ENCODE measurements around the gene MAP4K3.

Gene MAP4K3

DNA sequence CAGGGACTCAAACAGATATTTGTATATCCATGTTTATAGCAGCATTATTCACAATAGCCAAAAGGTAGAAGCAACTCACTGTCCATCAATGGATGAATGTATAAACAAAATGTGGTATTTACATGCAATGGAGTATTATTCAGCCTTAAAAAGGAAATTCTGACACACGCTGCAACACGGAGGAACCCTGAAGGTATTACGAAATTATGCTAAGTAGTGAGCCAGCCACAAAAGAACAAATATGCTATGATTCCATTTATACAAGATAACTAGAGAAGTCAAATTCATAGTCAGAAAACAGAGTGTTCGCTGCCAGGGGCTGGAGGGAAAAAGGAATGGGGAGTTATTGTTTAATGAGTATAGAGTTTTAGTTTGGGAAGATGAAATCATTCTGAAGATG lies 132.4 kb downstream of the MAP4K3 start:
- Histone ChIP-seq H3K4me1 (ENCODE audit: insufficient read depth, low read length) (peaks cover 10% of the 10 kb centered on the region; the same call in 1 of the 2 replicates), H3K9me3 (ENCODE audit: control insufficient read depth, insufficient read depth, low read length) (no peaks in the 10 kb centered on the region), H3K9ac (ENCODE audit: low read depth, low read length) (no peak overlapping the region), H3K36me3 (ENCODE audit: insufficient read depth, low read length) (no peaks in the 10 kb centered on the region; the same call in 1 of the 2 replicates)

DNA sequence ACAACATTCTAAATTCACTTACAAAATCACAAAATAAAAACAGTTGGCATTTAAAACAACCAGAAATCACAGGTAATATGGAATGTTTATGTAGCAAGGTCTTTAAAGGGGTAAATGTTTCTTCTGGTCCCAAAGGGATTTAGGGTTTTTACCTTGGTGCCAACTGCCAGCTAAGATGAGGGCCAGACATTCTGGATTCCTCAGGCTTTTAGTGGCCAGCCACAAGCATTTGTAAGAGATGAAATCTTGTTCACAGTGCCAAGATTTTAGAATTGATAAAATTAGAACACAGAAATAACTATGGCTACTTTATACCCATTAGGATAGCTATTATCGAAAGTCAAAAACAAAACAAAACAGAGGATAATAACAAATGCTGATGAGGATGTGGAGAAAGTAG lies 132.9 kb downstream of the MAP4K3 start:
- Histone ChIP-seq H3K4me1 (ENCODE audit: insufficient read depth, low read length) (peaks cover 10% of the 10 kb centered on the region; the same call in 1 of the 2 replicates), H3K9ac (ENCODE audit: low read depth, low read length) (no peak overlapping the region), H3K9me3 (ENCODE audit: control insufficient read depth, insufficient read depth, low read length) (no peaks in the 10 kb centered on the region)

DNA sequence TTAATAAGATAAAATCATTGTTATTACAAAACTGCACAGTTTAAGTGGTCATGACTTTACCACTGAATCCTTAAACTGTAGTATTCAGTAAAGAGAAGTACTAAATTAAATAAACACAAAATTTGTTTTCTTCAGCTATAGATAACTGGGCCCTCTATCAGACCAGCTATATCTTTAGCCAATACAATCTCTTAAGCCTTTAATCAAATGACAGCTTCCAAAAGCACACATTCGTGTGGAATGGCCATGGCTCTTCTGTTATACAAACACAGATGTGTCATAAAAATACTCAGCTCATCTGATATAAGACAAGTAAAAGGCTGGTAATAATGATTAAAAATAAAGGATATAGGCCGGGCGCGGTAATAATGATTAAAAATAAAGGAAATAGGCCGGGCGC lies 135.7 kb downstream of the MAP4K3 start:
- Histone ChIP-seq H3K9me3 (ENCODE audit: control insufficient read depth, insufficient read depth, low read length) (no peaks in the 10 kb centered on the region), H3K36me3 (ENCODE audit: insufficient read depth, low read length) (no peaks in the 10 kb centered on the region; the same call in 1 of the 2 replicates), H3K9ac (ENCODE audit: low read depth, low read length) (no peak overlapping the region), H3K4me1 (ENCODE audit: insufficient read depth, low read length) (peaks cover 10% of the 10 kb centered on the region; the same call in 1 of the 2 replicates)

More for the DNA sequence above, 132.9 kb downstream of the MAP4K3 start:
- H3K36me3 ChIP-seq (ENCODE audit: insufficient read depth, low read length), result no peaks in the 10 kb centered on the region; the same call in 1 of the 2 replicates

DNA sequence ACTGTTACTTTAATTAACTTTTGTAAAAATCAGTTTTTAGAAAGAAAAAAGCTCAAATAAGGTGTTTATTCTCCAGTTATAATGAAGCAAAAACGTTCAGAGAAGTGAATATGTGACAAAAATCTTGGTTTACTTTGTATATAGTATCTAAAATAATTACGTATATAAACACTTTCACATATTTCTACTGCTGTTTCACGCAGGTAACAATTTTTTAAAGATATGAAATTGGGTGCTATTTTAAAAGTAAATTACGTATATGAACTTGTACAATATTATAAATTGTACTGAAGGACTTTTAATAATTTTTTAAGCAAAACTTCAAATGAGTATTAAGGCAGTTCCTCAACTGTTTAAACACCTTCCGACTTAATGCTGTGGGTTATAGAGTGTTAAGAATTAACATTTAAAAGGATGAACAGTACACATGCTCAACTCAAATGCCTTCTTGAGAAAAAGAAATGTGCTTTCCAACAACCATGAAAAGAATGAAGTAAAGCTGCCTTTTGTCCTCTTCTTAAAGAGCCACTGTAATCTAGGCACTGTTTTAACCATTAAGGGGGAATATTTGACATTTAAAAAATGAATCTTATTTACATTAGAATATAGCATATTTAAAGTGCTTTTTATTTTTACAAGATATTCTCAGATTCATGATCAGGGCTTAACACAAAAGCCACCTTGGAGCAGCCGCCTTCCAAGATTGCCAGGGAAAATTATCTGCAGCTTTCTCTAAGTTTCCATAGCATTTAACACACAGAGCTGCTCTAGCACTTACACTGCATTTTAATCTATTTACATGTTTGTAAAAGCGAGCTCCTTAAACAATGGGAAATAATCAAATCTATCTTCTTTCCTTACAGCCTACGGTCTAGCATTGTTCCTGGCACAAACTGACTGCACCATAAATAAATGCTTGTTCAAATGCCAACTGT lies 136.8 kb downstream of the MAP4K3 start:
- no peak overlapping the region for H3K9ac ChIP-seq (ENCODE audit: low read depth, low read length)
- peaks cover 10% of the 10 kb centered on the region; the same call in 1 of the 2 replicates for H3K4me1 ChIP-seq (ENCODE audit: insufficient read depth, low read length)
- no peaks in the 10 kb centered on the region; the same call in 1 of the 2 replicates for H3K36me3 ChIP-seq (ENCODE audit: insufficient read depth, low read length)
- no peaks in the 10 kb centered on the region for H3K9me3 ChIP-seq (ENCODE audit: control insufficient read depth, insufficient read depth, low read length)

DNA sequence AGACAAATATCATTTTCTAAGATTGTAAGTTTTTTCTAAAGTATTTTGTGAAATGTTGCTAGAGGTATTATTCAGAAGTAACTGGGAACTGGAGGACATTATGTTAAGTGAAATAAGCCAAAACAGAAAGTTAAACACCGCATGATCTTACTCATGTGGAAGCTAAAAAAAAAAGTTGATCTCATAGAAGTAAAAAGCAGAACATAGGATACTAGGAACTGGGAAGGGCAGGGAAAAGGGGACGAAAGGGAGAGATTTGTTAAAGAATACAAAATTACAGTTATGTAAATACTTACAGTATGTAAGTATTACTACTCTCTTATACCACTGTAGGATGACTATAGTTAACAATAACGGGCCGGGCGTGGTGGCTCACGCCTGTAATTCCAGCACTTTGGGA lies 146.7 kb downstream of the MAP4K3 start:
- H3K4me1 ChIP-seq (ENCODE audit: insufficient read depth, low read length), result no peaks in the 10 kb centered on the region
- peaks cover 3% of the 10 kb centered on the region; the same call in 1 of the 2 replicates for H3K36me3 ChIP-seq (ENCODE audit: insufficient read depth, low read length)
- H3K9ac ChIP-seq (ENCODE audit: low read depth, low read length), result no peak overlapping the region
- no peaks in the 10 kb centered on the region for H3K9me3 ChIP-seq (ENCODE audit: control insufficient read depth, insufficient read depth, low read length)

DNA sequence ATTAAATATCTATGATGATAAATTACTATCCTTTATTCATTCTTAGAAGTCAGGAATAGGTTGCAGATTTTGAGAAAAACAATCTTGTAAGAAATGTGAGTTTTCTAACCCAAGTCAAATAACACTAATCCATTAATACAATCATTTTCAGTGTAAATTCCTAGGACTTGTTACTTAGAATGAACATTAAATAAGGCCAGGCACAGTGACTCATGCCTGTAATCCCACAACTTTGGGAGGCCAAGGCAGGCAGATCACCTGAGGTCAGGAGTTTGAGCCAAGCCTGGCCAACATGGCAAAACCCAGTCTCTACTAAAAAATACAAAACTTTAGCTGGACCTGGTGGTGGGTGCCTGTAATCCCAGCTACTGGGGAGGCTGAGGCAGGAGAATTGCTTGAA lies 147.5 kb downstream of the MAP4K3 start:
- H3K9ac ChIP-seq (ENCODE audit: low read depth, low read length), result no peak overlapping the region
- no peaks in the 10 kb centered on the region for H3K9me3 ChIP-seq (ENCODE audit: control insufficient read depth, insufficient read depth, low read length)
- no peaks in the 10 kb centered on the region for H3K4me1 ChIP-seq (ENCODE audit: insufficient read depth, low read length)
- H3K36me3 ChIP-seq (ENCODE audit: insufficient read depth, low read length), result peaks cover 3% of the 10 kb centered on the region; the same call in 1 of the 2 replicates

DNA sequence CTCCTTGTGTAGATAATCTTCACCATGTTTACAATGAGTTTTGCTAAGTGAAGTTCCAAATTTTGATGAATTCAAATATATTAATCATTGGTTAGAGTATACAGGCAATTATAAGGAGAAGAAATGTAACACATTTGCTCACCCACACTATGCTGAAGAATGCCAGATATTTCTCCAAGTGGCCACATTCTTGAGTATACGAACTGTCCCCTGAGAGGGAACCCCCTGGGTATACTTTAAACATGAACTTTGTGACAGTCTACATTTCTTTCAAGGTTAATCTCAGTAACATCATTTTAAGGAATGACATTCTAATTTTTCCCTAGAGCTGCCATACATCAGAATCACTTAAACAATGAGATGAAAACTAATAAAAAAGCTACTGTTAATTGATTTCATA lies 153.5 kb downstream of the MAP4K3 start:
- peaks cover 3% of the 10 kb centered on the region; the same call in 1 of the 2 replicates for H3K36me3 ChIP-seq (ENCODE audit: insufficient read depth, low read length)
- no peak overlapping the region for H3K9ac ChIP-seq (ENCODE audit: low read depth, low read length)
- no peaks in the 10 kb centered on the region for H3K9me3 ChIP-seq (ENCODE audit: control insufficient read depth, insufficient read depth, low read length)
- H3K4me1 ChIP-seq (ENCODE audit: insufficient read depth, low read length), result no peaks in the 10 kb centered on the region

DNA sequence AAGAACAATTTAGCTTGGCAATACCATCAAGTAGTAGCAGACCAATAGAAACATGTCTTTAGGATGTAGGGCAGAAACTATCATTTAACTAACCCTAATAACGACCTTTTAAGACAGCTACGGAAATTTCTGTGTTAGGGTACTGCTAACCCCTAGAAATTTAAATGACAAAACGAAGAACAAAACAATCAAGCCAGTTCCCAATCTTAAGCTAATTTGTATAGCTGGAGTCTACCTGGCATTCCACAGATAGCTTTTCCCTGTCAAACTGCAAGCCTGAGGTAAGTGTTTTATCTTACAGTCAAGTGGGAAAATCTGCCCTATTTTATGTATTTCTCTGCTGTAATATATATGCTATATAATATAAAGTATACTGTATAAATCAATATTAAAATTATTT lies 155.7 kb downstream of the MAP4K3 start:
- Histone ChIP-seq H3K4me1 (ENCODE audit: insufficient read depth, low read length) (no peaks in the 10 kb centered on the region), H3K36me3 (ENCODE audit: insufficient read depth, low read length) (no peaks in the 10 kb centered on the region; the same call in 1 of the 2 replicates), H3K9me3 (ENCODE audit: control insufficient read depth, insufficient read depth, low read length) (no peaks in the 10 kb centered on the region)

DNA sequence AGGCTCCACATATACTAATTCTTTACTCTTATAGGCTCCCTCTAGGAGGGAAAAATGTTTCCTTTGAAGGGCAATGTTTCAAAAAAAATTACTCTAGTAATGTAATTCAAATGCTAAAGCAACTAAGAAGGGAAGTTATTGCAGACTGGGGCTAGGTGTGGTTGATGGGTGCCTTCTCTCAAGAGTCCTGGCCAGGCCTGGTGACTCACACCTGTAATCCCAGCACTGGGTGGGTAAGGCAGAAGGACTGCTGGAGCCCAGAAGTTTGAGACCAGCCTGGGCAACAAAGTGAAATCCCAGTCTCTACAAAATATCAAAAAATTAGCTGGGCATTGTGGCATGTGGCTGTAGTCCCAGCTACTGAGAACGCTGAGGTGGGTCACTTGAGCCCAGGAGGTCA lies 162.1 kb downstream of the MAP4K3 start:
- Histone ChIP-seq H3K9me3 (ENCODE audit: control insufficient read depth, insufficient read depth, low read length) (no peaks in the 10 kb centered on the region), H3K4me1 (ENCODE audit: insufficient read depth, low read length) (no peaks in the 10 kb centered on the region), H3K36me3 (ENCODE audit: insufficient read depth, low read length) (no peaks in the 10 kb centered on the region; the same call in 1 of the 2 replicates)

More for the DNA sequence above, 155.7 kb downstream of the MAP4K3 start:
- no peak overlapping the region for H3K9ac ChIP-seq (ENCODE audit: low read depth, low read length)

DNA sequence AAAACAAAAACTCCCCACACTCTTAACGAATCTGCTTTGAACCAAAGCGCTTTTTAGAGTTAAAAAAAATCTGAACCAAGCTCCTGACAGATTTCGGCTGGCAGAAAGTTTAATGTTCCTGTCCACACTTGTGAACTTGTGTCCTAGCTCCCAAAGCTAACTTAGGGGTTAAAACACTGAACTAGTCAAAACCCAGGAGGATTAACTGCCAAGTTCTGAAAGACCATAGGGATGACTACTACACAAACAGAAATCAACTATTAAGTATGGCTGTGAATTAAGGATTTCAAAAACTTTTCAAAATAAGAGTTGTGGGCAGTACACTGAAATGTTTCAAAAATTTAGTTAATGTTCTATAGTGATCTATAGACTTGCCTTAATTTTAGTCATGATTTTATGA lies 167.1 kb downstream of the MAP4K3 start:
- no peaks in the 10 kb centered on the region for H3K36me3 ChIP-seq (ENCODE audit: insufficient read depth, low read length)
- H3K9ac ChIP-seq (ENCODE audit: low read depth, low read length), result no peak overlapping the region
- no peaks in the 10 kb centered on the region for H3K4me1 ChIP-seq (ENCODE audit: insufficient read depth, low read length)
- no peaks in the 10 kb centered on the region for H3K9me3 ChIP-seq (ENCODE audit: control insufficient read depth, insufficient read depth, low read length)

More for the DNA sequence above, 162.1 kb downstream of the MAP4K3 start:
- H3K9ac ChIP-seq (ENCODE audit: low read depth, low read length), result no peak overlapping the region

DNA sequence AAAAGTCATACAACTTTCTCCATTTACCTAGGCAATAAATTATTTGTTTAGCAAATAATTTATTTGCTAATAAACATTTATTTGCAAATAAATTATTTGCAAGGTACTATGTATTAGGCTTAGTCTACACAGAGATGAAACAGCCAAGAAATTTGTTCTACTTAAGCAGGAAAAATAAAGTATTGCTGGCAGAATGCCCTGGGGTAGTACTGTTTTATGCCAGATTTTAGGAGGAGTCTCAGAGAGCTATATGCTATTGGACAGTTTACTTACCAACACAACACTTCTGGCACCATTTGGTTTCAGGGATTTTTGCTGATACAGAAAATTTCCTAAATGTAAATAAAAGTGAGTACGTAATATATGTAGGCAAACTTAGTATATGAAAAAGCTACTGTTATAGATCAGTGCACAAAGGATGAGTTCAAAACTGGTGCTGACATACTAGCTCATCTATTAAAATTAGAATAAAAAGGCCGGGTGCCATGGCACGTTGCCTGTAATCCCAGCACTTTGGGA lies 170.1 kb downstream of the MAP4K3 start:
- Histone ChIP-seq H3K9me3 (ENCODE audit: control insufficient read depth, insufficient read depth, low read length) (no peaks in the 10 kb centered on the region), H3K9ac (ENCODE audit: low read depth, low read length) (no peak overlapping the region), H3K36me3 (ENCODE audit: insufficient read depth, low read length) (no peaks in the 10 kb centered on the region), H3K4me1 (ENCODE audit: insufficient read depth, low read length) (no peaks in the 10 kb centered on the region)

DNA sequence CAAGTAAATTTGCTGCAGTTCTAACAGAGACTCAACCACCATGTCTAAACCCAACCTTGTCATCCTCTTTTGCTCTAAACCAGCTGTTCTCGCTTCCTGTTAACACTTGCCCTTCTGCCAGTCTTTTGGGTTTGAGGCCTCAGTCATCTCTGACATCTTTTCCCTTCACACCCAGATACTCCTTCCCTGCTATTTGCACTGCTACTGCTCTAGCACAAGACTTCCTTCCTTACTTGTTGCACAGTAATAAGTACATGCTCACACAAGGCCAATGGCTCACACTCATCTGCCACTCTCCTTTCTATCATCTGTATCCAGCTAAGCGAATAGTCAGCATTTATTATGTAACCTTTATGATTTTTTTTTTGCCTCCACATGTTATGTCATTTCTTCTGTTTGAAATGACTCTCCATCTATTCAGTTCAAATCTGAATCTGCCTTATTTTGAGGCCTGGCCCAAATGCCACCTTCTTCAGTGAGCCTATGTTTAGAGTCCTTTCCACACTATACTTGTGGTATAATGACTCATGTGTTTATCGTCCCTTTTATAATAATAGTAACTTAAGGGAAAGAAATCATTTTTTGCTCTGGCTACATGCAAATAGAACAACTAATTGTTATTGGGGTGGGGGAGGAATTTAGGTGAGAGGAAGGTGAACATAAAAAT lies 170.8 kb downstream of the MAP4K3 start:
- Histone ChIP-seq H3K4me1 (ENCODE audit: insufficient read depth, low read length) (no peaks in the 10 kb centered on the region), H3K9ac (ENCODE audit: low read depth, low read length) (no peak overlapping the region), H3K36me3 (ENCODE audit: insufficient read depth, low read length) (no peaks in the 10 kb centered on the region), H3K9me3 (ENCODE audit: control insufficient read depth, insufficient read depth, low read length) (no peaks in the 10 kb centered on the region)

DNA sequence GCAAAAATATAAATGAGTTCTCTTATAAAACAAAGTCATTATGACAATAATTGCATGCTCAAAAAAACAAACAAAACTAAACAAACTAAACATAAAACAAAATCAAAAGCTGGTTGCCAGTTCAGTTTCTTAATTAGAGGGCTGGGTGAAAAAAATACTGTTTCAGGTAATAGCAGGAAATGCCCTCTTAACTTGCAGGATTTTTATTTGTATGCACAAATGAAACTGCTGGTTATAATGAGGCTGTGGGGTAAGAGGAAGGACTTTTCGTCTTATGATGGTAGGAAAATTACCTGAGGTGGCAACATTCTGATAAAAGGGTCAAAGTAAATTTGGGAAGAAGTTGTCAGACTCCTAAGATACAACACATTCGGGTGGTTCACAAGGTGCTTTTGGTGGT lies 171.8 kb downstream of the MAP4K3 start:
- no peak overlapping the region for H3K9ac ChIP-seq (ENCODE audit: low read depth, low read length)

DNA sequence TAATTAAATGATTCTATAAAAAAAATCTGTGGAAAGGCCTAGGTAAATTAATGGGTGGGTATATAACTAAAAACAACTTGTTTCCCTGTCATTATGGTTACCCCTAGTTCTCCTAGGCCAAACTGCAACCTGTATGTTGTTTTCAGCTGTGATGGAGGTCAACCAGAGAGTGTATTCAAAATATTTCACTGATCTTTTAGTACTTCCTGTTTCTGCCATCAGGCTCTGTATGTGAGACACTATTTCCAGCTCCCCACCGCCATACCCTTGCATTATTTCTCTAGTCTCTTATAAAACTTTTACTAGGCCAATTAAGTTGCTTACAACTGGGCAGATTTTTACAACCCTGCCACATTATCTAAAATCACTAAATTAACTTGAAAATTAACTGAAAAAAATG lies 172.4 kb downstream of the MAP4K3 start:
- H3K36me3 ChIP-seq (ENCODE audit: insufficient read depth, low read length), result no peaks in the 10 kb centered on the region
- H3K9ac ChIP-seq (ENCODE audit: low read depth, low read length), result no peak overlapping the region
- no peaks in the 10 kb centered on the region for H3K4me1 ChIP-seq (ENCODE audit: insufficient read depth, low read length)
- no peaks in the 10 kb centered on the region for H3K9me3 ChIP-seq (ENCODE audit: control insufficient read depth, insufficient read depth, low read length)

More for the DNA sequence above, 171.8 kb downstream of the MAP4K3 start:
- H3K9me3 ChIP-seq (ENCODE audit: control insufficient read depth, insufficient read depth, low read length), result no peaks in the 10 kb centered on the region
- H3K4me1 ChIP-seq (ENCODE audit: insufficient read depth, low read length), result no peaks in the 10 kb centered on the region
- no peaks in the 10 kb centered on the region for H3K36me3 ChIP-seq (ENCODE audit: insufficient read depth, low read length)

Measured in ES-I3 (cell line).